Neural crest cell (in vitro differentiated cells): ENCODE data around the gene TEKT1. TPM values are rescaled to one million over a fixed set of nuclear protein-coding genes. Genes with fewer than 3 reads are reported as not detected.
"Not testable (repeated sequence)": the region's sequence is repeated elsewhere in the genome, so short reads cannot be mapped to it uniquely, and the experiment has no call there.

ENCODE experiments used
- DNase-seq: peaks from one replicate; pipeline ENCODE4 v3.0.0; 2021; ENCODE audit warnings: low read depth, mixed read lengths, low spot score
- H3K27ac Mint-ChIP-seq: one replicate; pipeline ENCODE4 v1.8.0; 2021; ENCODE audit warnings: mild to moderate bottlenecking, mixed read lengths; ENCODE audit not compliant: unreplicated experiment
- H3K27me3 Mint-ChIP-seq: 2 replicates; pipeline ENCODE4 v1.8.0; 2021; ENCODE audit warnings: low read depth, mild to moderate bottlenecking, mixed read lengths
- H3K36me3 Mint-ChIP-seq: 2 replicates; pipeline ENCODE4 v1.8.0; 2021; ENCODE audit warnings: low read depth, mild to moderate bottlenecking, mixed read lengths
- H3K4me1 Mint-ChIP-seq: 2 replicates; pipeline ENCODE4 v1.8.0; 2021; ENCODE audit warnings: mixed read lengths
- H3K4me3 Mint-ChIP-seq: one replicate; pipeline ENCODE4 v1.8.0; 2021; ENCODE audit warnings: mild to moderate bottlenecking, mixed read lengths
- H3K9me3 Mint-ChIP-seq: 2 replicates; pipeline ENCODE4 v1.8.0; 2021; ENCODE audit warnings: mixed read lengths
- CTCF ChIP-seq: fragments of 200-600 bp; sonication (generic); conservative IDR thresholded peaks from 2 replicates; pipeline ENCODE4 v1.5.0; 2021; ENCODE audit warnings: antibody characterized with exemption, mild to moderate bottlenecking
- total RNA-seq: library from RNA; stranded (reverse); gene quantifications from 2 replicates; pipeline ENCODE4 v1.2.1, GENCODE V29; 2021

Gene TEKT1
- total RNA-seq, 1 donor from 2014 or later: not detected

DNA sequence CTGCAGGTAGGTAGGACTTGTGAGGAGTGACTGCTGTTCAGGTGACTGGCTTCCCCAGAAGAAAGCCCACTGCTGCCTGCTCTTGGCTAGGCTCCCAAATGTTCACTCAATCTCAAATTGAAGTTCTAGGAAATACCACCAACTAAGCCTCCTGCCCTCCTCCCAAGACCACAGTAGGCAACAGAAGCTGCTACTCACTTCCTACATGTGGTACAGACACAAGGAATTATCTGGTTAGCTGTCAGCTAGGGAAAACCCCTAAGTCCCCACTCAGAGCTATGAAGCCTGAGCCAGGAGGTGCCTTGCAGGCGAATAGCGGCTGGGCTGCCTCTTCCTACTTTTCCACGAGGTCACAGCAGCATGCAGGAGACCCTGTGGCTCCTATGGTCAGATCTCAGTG, 50.6 kb downstream of the TEKT1 start:
- H3K27ac Mint-ChIP-seq: no peak overlapping the region
- peaks cover 5% of the 10 kb centered on the region for H3K36me3 Mint-ChIP-seq
- H3K27me3 Mint-ChIP-seq: peaks cover 98% of the 10 kb centered on the region
- peaks cover 4% of the 10 kb centered on the region for H3K4me1 Mint-ChIP-seq
- peaks cover 4% of the 10 kb centered on the region for H3K9me3 Mint-ChIP-seq
- no peak for TF ChIP-seq CTCF
- no peak overlapping the region for H3K4me3 Mint-ChIP-seq
- no peak for DNase-seq

DNA sequence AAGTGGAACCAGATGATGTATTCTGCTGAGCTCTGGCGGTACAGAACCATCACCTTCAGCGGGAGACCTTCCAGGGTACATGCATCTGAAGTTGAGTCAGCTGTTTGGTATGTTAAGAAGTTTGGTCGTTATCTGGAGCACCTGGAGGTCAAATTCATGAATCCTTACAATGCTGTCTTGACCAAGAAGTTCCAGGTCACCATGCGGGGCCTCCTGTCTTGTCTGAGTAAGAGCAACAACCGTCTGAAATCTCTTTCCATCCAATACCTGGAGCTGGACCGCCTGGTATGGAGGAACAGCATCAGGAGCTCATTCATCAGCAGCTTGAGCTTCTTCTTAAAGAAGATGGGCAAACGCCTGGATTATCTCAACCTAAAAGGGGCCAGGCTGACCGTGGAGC, 51.5 kb downstream of the TEKT1 start:
- Mint-ChIP-seq H3K9me3 (no peaks in the 10 kb centered on the region), H3K4me1 (peaks cover 4% of the 10 kb centered on the region), H3K4me3 (no peak overlapping the region), H3K36me3 (peaks cover 6% of the 10 kb centered on the region), H3K27ac (no peak overlapping the region), H3K27me3 (peaks cover 98% of the 10 kb centered on the region)
- no peak for DNase-seq
- TF ChIP-seq CTCF: no peak

- no peak for TF ChIP-seq CTCF
- H3K27ac Mint-ChIP-seq: no peak overlapping the region
- peaks cover 2% of the 10 kb centered on the region for H3K9me3 Mint-ChIP-seq
- H3K27me3 Mint-ChIP-seq: peaks cover 98% of the 10 kb centered on the region
- DNase-seq: no peak
- peaks cover 7% of the 10 kb centered on the region for H3K36me3 Mint-ChIP-seq
- H3K4me3 Mint-ChIP-seq: no peak overlapping the region
- H3K4me1 Mint-ChIP-seq: peaks cover 4% of the 10 kb centered on the region
These were observed 52.1 kb downstream of the TEKT1 start for GRCh38 chr17:6779411-6779810.

DNA sequence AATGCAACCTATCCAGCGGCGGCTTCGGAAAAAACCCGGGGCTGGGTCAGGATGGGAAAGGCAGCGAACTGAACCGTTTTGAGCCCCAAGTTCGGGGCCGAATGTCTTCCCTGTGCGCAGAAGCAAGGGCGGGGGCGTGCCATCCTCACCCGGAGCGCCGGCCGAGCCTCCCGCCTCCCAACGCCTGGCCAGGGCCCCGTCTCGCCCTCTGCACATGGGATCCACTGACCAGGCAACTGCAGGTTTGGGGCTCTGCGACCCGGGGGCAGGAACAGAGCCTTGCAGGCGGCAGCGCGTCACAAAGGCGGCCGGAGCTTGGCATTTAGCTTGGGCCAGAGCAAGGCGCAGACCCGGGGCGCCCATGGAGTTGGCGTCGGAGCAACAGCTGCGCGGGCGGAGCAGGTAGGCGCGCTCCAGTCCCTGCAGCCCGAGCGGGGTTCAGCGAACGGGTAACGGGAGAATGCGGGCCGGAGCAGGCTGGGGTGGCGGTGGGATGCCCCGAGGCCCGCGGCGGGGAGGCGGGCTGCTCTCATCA, 55.6 kb downstream of the TEKT1 start, which contains the start of gene FBXO39:
FBXO39 (plus strand) TSS at position 345 of the 535 bp plus-strand sequence. CDS start 3,654 bp downstream, outside the sequence.
- no peak for DNase-seq
- Mint-ChIP-seq H3K4me1 (peaks cover 4% of the 10 kb centered on the region), H3K36me3 (peaks cover 7% of the 10 kb centered on the region), H3K27ac (no peak within 1 kb of the TSS), H3K4me3 (no peak within 1 kb of the TSS), H3K27me3 (peaks cover 96% of the 10 kb centered on the region), H3K9me3 (peaks cover 7% of the 10 kb centered on the region)
- no peak for TF ChIP-seq CTCF

GRCh38 chr17:6774906-6775305, 56.6 kb downstream of the TEKT1 start:
- peaks cover 92% of the 10 kb centered on the region for H3K27me3 Mint-ChIP-seq
- not testable (repeated sequence) for H3K36me3 Mint-ChIP-seq, H3K27ac Mint-ChIP-seq, H3K4me3 Mint-ChIP-seq, H3K9me3 Mint-ChIP-seq, DNase-seq, H3K4me1 Mint-ChIP-seq

DNA sequence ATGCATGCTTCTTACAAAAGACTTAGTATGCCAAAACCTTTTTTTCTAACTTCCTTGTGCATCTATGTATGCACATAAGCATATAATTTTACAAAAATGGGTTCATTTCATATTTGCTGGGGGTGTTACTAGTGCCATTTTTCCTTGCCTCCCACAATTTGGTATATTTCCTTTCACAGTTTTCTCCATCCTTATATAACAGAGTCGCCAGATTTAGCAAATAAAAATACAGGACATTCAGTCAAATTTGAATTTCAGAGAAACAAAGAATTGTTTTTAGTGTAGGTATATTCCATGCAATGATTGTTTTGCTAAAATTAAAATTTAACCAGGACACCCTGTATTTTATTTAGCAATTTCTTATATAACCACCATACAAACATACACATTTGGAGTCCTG, 59.5 kb downstream of the TEKT1 start:
- no peak overlapping the region for H3K4me3 Mint-ChIP-seq
- H3K36me3 Mint-ChIP-seq: peaks cover 8% of the 10 kb centered on the region
- no peak for DNase-seq
- H3K27me3 Mint-ChIP-seq: peaks cover 75% of the 10 kb centered on the region
- no peak for TF ChIP-seq CTCF
- H3K4me1 Mint-ChIP-seq: peaks cover 4% of the 10 kb centered on the region
- H3K27ac Mint-ChIP-seq: no peak overlapping the region
- peaks cover 14% of the 10 kb centered on the region for H3K9me3 Mint-ChIP-seq
